OCI-LY1 (cell line): ENCODE data around the gene NDC80.

ENCODE experiments used
- EZH2 ChIP-seq: fragments of 200-600 bp; sonication (generic), shearing (Covaris generic); IDR thresholded peaks from 2 replicates; pipeline ENCODE4 v1.8.0; 2017; ENCODE audit warnings: borderline replicate concordance, mixed run types, mild to moderate bottlenecking, antibody characterized with exemption, low read length, moderate library complexity, mixed read lengths
- TF ChIP-seq, protein P1 (sequence below): fragments of 200-600 bp; sonication (generic), shearing (Covaris generic); IDR thresholded peaks from 2 replicates; pipeline ENCODE4 v1.5.1; 2017; ENCODE audit warnings: mild to moderate bottlenecking, antibody characterized with exemption, low read length, moderate library complexity, mixed read lengths

GRCh38 chr18:2642771-2643170 lies 71.4 kb downstream of the NDC80 start:
- TF ChIP-seq, protein P1, sequence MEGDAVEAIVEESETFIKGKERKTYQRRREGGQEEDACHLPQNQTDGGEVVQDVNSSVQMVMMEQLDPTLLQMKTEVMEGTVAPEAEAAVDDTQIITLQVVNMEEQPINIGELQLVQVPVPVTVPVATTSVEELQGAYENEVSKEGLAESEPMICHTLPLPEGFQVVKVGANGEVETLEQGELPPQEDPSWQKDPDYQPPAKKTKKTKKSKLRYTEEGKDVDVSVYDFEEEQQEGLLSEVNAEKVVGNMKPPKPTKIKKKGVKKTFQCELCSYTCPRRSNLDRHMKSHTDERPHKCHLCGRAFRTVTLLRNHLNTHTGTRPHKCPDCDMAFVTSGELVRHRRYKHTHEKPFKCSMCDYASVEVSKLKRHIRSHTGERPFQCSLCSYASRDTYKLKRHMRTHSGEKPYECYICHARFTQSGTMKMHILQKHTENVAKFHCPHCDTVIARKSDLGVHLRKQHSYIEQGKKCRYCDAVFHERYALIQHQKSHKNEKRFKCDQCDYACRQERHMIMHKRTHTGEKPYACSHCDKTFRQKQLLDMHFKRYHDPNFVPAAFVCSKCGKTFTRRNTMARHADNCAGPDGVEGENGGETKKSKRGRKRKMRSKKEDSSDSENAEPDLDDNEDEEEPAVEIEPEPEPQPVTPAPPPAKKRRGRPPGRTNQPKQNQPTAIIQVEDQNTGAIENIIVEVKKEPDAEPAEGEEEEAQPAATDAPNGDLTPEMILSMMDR: no peak
- no peak for TF ChIP-seq EZH2
